ENCODE results near the gene AFAP1L2.

DNA sequence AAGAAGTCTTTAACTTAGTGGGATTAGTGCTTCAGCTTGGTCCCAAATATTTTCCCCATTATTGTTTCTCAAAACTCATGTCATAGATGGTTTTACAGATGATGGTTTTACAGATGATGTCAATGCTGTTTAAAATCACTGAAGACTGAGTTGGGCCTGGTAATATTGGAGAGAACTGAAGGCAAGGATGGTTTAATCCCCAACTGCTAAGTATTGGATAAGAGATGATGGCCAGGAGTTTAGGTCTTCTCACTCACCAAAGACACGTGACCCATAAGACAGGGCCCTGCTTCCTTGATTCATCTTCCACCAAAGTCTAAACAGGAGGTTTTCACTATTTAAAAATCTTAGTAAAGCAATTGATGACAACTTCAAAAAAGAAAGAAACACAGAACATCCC lies 108.9 kb downstream of the AFAP1L2 start:
- TF ChIP-seq, protein P1, sequence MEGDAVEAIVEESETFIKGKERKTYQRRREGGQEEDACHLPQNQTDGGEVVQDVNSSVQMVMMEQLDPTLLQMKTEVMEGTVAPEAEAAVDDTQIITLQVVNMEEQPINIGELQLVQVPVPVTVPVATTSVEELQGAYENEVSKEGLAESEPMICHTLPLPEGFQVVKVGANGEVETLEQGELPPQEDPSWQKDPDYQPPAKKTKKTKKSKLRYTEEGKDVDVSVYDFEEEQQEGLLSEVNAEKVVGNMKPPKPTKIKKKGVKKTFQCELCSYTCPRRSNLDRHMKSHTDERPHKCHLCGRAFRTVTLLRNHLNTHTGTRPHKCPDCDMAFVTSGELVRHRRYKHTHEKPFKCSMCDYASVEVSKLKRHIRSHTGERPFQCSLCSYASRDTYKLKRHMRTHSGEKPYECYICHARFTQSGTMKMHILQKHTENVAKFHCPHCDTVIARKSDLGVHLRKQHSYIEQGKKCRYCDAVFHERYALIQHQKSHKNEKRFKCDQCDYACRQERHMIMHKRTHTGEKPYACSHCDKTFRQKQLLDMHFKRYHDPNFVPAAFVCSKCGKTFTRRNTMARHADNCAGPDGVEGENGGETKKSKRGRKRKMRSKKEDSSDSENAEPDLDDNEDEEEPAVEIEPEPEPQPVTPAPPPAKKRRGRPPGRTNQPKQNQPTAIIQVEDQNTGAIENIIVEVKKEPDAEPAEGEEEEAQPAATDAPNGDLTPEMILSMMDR (IDR thresholded peaks at IDR 0.05; ENCODE audit: low read depth, low read length, poor library complexity, severe bottlenecking): no peak
- TF ChIP-seq EZH2phosphoT487 (IDR thresholded peaks at IDR 0.05; ENCODE audit: borderline replicate concordance, low read length): no peak
